SW480 (cell line): ENCODE results near the gene PROP1.
A peak's percentile ranks its signal among the peaks of the same experiment; 100 is the strongest.
"Not testable (repeated sequence)": the region's sequence is repeated elsewhere in the genome, so short reads cannot be mapped to it uniquely, and the experiment has no call there.

Experiments
- DNase-seq: peaks from one replicate; pipeline ENCODE4 v3.0.0-alpha.2; 2016; ENCODE audit warnings: low spot score

Gene PROP1

GRCh38 chr5:177945145-177945544, 50.9 kb downstream of the PROP1 start:
- not testable (repeated sequence) for DNase-seq

- DNase-seq, result peak; percentile 38
Observed at GRCh38 chr5:177943805-177944736, 52.0 kb downstream of the PROP1 start.

GRCh38 chr5:177942896-177943295, 53.1 kb downstream of the PROP1 start:
- not testable (repeated sequence) for DNase-seq
